ENCODE data around the gene RALB. TPM values are rescaled to one million over a fixed set of nuclear protein-coding genes. Genes with fewer than 3 reads are reported as not detected.
"Not testable (repeated sequence)": the region's sequence is repeated elsewhere in the genome, so short reads cannot be mapped to it uniquely, and the experiment has no call there.

RALB gene
- total RNA-seq, 2 donors from 2014 or later: 21.9 to 50.2 TPM

GRCh38 chr2:120305937-120306490 is 53.4 kb downstream of the RALB start:
- H3K27ac ChIP-seq: no peak overlapping the region
- TF ChIP-seq CTCF (IDR thresholded peaks at IDR 0.05): no peak
- H3K27me3 ChIP-seq (replicated peaks; ENCODE audit: insufficient read depth): no peaks in the 10 kb centered on the region
- DNase-seq (ENCODE audit: low spot score): no peak
- H3K36me3 ChIP-seq: no peaks in the 10 kb centered on the region
- ATAC-seq (ENCODE audit: insufficient number of reproducible peaks, low FRiP score, low read depth): no peak
- H3K9me3 ChIP-seq: no peaks in the 10 kb centered on the region
- no peak overlapping the region for H3K4me3 ChIP-seq
- no peaks in the 10 kb centered on the region for H3K4me1 ChIP-seq (ENCODE audit: control insufficient read depth in 1 of 2, low read depth in 2 of 2)

- Histone ChIP-seq H3K4me3 (no peak overlapping the region), H3K27me3 (replicated peaks; ENCODE audit: insufficient read depth) (no peaks in the 10 kb centered on the region), H3K9me3 (no peaks in the 10 kb centered on the region), H3K4me1 (ENCODE audit: control insufficient read depth in 1 of 2, low read depth in 2 of 2) (peaks cover 1 to 3% of the 10 kb centered on the region in 2 donors), H3K27ac (no peak overlapping the region), H3K36me3 (no peaks in the 10 kb centered on the region)
- DNase-seq (ENCODE audit: low spot score) (no peak), ATAC-seq (ENCODE audit: insufficient number of reproducible peaks, low FRiP score, low read depth) (no peak)
- no peak for TF ChIP-seq CTCF (IDR thresholded peaks at IDR 0.05)
These were observed 54.8 kb downstream of the RALB start for GRCh38 chr2:120307482-120307881.

- ATAC-seq (ENCODE audit: insufficient number of reproducible peaks, low FRiP score, low read depth) (no peak), DNase-seq (ENCODE audit: low spot score) (no peak)
- Histone ChIP-seq H3K27me3 (replicated peaks; ENCODE audit: insufficient read depth) (no peaks in the 10 kb centered on the region), H3K4me1 (ENCODE audit: control insufficient read depth in 1 of 2, low read depth in 2 of 2) (peaks cover 5 to 9% of the 10 kb centered on the region in 2 donors), H3K9me3 (no peaks in the 10 kb centered on the region), H3K27ac (no peak overlapping the region), H3K4me3 (no peak overlapping the region), H3K36me3 (no peaks in the 10 kb centered on the region)
- TF ChIP-seq CTCF (IDR thresholded peaks at IDR 0.05): no peak
These were observed 55.6 kb downstream of the RALB start for GRCh38 chr2:120308038-120308910.

GRCh38 chr2:120310136-120310535 is 57.5 kb downstream of the RALB start:
- no peaks in the 10 kb centered on the region for H3K36me3 ChIP-seq
- no peak for TF ChIP-seq CTCF (IDR thresholded peaks at IDR 0.05)
- DNase-seq (ENCODE audit: low spot score) (no peak), ATAC-seq (ENCODE audit: insufficient number of reproducible peaks, low FRiP score, low read depth) (no peak)
- H3K4me3 ChIP-seq: no peak overlapping the region
- no peak overlapping the region for H3K27ac ChIP-seq
- peaks cover 5 to 9% of the 10 kb centered on the region in 2 donors for H3K4me1 ChIP-seq (ENCODE audit: control insufficient read depth in 1 of 2, low read depth in 2 of 2)
- no peaks in the 10 kb centered on the region for H3K9me3 ChIP-seq
- H3K27me3 ChIP-seq (replicated peaks; ENCODE audit: insufficient read depth): no peaks in the 10 kb centered on the region

- DNase-seq (ENCODE audit: low spot score); H3K27ac ChIP-seq; H3K36me3 ChIP-seq: not testable (repeated sequence)
These were observed 58.2 kb downstream of the RALB start for GRCh38 chr2:120310841-120311240.

More at GRCh38 chr2:120310841-120311240, 58.2 kb downstream of the RALB start:
- ATAC-seq (ENCODE audit: insufficient number of reproducible peaks, low FRiP score, low read depth); H3K9me3 ChIP-seq; H3K27me3 ChIP-seq (replicated peaks; ENCODE audit: insufficient read depth); H3K4me1 ChIP-seq (ENCODE audit: control insufficient read depth in 1 of 2, low read depth in 2 of 2); H3K4me3 ChIP-seq: not testable (repeated sequence)
